ENCODE data around the gene OASL.

- TF ChIP-seq CTCF (IDR thresholded peaks at IDR 0.05) (no peak), POLR2A (IDR thresholded peaks at IDR 0.05) (no peak), EP300 (IDR thresholded peaks at IDR 0.05) (no peak)
Observed at GRCh38 chr12:120977531-120978295, 61.3 kb downstream of the OASL start.
